Liver (tissue), 9 donors: ENCODE results near the gene SLTM. TPM values are rescaled to one million over a fixed set of nuclear protein-coding genes. Genes with fewer than 3 reads are reported as not detected.

ENCODE experiments used
- DNase-seq: peaks from one replicate; pipeline ENCODE4 v3.0.0-alpha.2; 2017; ENCODE audit warnings: low spot score
- H3K27ac ChIP-seq, 2 donors: one replicate each; pipeline ENCODE4 v1.7.0; 2013; ENCODE audit warnings: inconsistent platforms in 2 of 2, low read length in 2 of 2, control low read depth in 1 of 2, low read depth in 1 of 2, mild to moderate bottlenecking in 1 of 2
- H3K27me3 ChIP-seq, 4 donors: one replicate each; pipeline versions ENCODE4 v1.6.1 to v1.7.0; 2013; ENCODE audit warnings: low read length in 3 of 4, inconsistent platforms in 1 of 4, mild to moderate bottlenecking in 1 of 4, moderate library complexity in 1 of 4; ENCODE audit not compliant: control insufficient read depth in 4 of 4, insufficient read depth in 4 of 4
- H3K36me3 ChIP-seq, 4 donors: one replicate each; pipeline versions ENCODE4 v1.6.1 to v1.7.0; 2013; ENCODE audit warnings: low read length in 3 of 4, mild to moderate bottlenecking in 3 of 4, low read depth in 1 of 4, moderate library complexity in 1 of 4; ENCODE audit not compliant: control insufficient read depth in 4 of 4, insufficient read depth in 3 of 4
- H3K4me1 ChIP-seq, 4 donors: one replicate each; pipeline versions ENCODE4 v1.6.1 to v1.7.0; 2013; ENCODE audit warnings: low read length in 3 of 4, mild to moderate bottlenecking in 3 of 4, moderate library complexity in 1 of 4; ENCODE audit not compliant: control insufficient read depth in 4 of 4, insufficient read depth in 4 of 4
- H3K4me3 ChIP-seq, 3 donors: one replicate each; pipeline versions ENCODE4 v1.6.1 to v1.7.0; 2013; ENCODE audit warnings: low read length in 3 of 3, control low read depth in 1 of 3, low read depth in 1 of 3, mild to moderate bottlenecking in 1 of 3
- H3K9ac ChIP-seq, 2 donors: one replicate each; pipeline ENCODE4 v1.7.0; 2013; ENCODE audit warnings: low read length in 2 of 2, mild to moderate bottlenecking in 2 of 2, moderate library complexity in 2 of 2, control low read depth in 1 of 2, low read depth in 1 of 2
- H3K9me3 ChIP-seq, 4 donors: one replicate each; pipeline versions ENCODE4 v1.6.1 to v1.7.0; 2013; ENCODE audit warnings: low read length in 3 of 4; ENCODE audit not compliant: control insufficient read depth in 4 of 4
- ATF3 ChIP-seq: IDR thresholded peaks from 2 replicates; pipeline ENCODE4 v1.6.1; 2016; ENCODE audit warnings: antibody characterized with exemption
- CTCF ChIP-seq: fragments of 150-350 bp; IDR thresholded peaks from 2 replicates; pipeline ENCODE4 v1.5.1; 2017; ENCODE audit warnings: improper control_type of control experiment, low read depth, low read length; ENCODE audit not compliant: missing input control
- EGR1 ChIP-seq, 2 donors: IDR thresholded peaks; 2 replicates each; pipeline ENCODE4 v1.6.1; 2016 to 2018; ENCODE audit warnings: antibody characterized with exemption in 2 of 2, low read depth in 2 of 2
- FOXA1 ChIP-seq: IDR thresholded peaks from 2 replicates; pipeline ENCODE4 v1.6.1; 2016; ENCODE audit warnings: antibody characterized with exemption
- FOXA2 ChIP-seq: IDR thresholded peaks from 2 replicates; pipeline ENCODE4 v1.6.1; 2016; ENCODE audit warnings: antibody characterized with exemption
- GABPA ChIP-seq, 2 donors: IDR thresholded peaks in 1 of 2; conservative IDR thresholded peaks in 1 of 2; 2 replicates each; pipeline ENCODE4 v1.6.1; 2016; ENCODE audit warnings: antibody characterized with exemption in 2 of 2, mild to moderate bottlenecking in 1 of 2, moderate library complexity in 1 of 2
- HNF4A ChIP-seq, 2 donors: conservative IDR thresholded peaks; 2 replicates each; pipeline ENCODE4 v1.6.1; 2016; ENCODE audit warnings: antibody characterized with exemption in 2 of 2, mild to moderate bottlenecking in 2 of 2
- HNF4G ChIP-seq: IDR thresholded peaks from 2 replicates; pipeline ENCODE4 v1.6.1; 2016; ENCODE audit warnings: antibody characterized with exemption
- JUND ChIP-seq, 2 donors: IDR thresholded peaks; 2 replicates each; pipeline ENCODE4 v1.6.1; 2016; ENCODE audit warnings: antibody characterized with exemption in 2 of 2
- MAX ChIP-seq: IDR thresholded peaks from 2 replicates; pipeline ENCODE4 v1.6.1; 2016; ENCODE audit warnings: antibody characterized with exemption
- NR2F2 ChIP-seq: IDR thresholded peaks from 2 replicates; pipeline ENCODE4 v1.6.1; 2016; ENCODE audit warnings: antibody characterized with exemption
- RAD21 ChIP-seq, 2 donors: IDR thresholded peaks; 2 replicates each; pipeline ENCODE4 v1.6.1; 2016; ENCODE audit warnings: antibody characterized with exemption in 2 of 2, mild to moderate bottlenecking in 2 of 2
- REST ChIP-seq: IDR thresholded peaks from 2 replicates; pipeline ENCODE4 v1.6.1; 2016; ENCODE audit warnings: antibody characterized with exemption, mild to moderate bottlenecking
- RXRA ChIP-seq, 2 donors: IDR thresholded peaks; 2 replicates each; pipeline ENCODE4 v1.6.1; 2017 to 2018; ENCODE audit warnings: antibody characterized with exemption in 2 of 2, mild to moderate bottlenecking in 1 of 2
- SP1 ChIP-seq: IDR thresholded peaks from 2 replicates; pipeline ENCODE4 v1.6.1; 2018; ENCODE audit warnings: antibody characterized with exemption, mild to moderate bottlenecking
- TAF1 ChIP-seq: conservative IDR thresholded peaks from 2 replicates; pipeline ENCODE4 v1.6.1; 2016; ENCODE audit warnings: antibody characterized with exemption, mild to moderate bottlenecking
- YY1 ChIP-seq: IDR thresholded peaks from 2 replicates; pipeline ENCODE4 v1.6.1; 2016; ENCODE audit warnings: antibody characterized with exemption, mild to moderate bottlenecking
- ZBTB33 ChIP-seq: IDR thresholded peaks from 2 replicates; pipeline ENCODE4 v1.6.1; 2016; ENCODE audit warnings: antibody characterized with exemption
- WGBS: extraction: QIAGEN DNeasy Blood & Tissue Kit; methylation state at CpG from one replicate; pipeline ENCODE4 v1.1.7; 2013; 5-methylcytosine and 5-hydroxymethylcytosine counted together
- polyA plus RNA-seq, 2 donors: library from polyadenylated mRNA; stranded (reverse) in 1 of 2; unstranded in 1 of 2; fragments of 200-250 nt in 1 of 2; fragments of >200 nt in 1 of 2; fragmentation: Nextera tagmentation in 1 of 2; extraction: Ambion mirVana in 1 of 2; gene quantifications; one replicate each; pipeline versions ENCODE4 v1.2.1 to v1.2.3, GENCODE V29; 2013 to 2015
- total RNA-seq, 2 donors: library from RNA; depleted of rRNA; stranded (reverse); fragments of >200 nt; gene quantifications; one replicate each; pipeline ENCODE4 v1.2.3, GENCODE V29; 2014
- donor health status: healthy.
- donor health status: healthy.
- donor health status: healthy.
- donor health status: healthy.
- donor health status: healthy.

The SLTM gene
- total and polyA plus RNA-seq, 4 donors: 20.4 to 78.1 (median 50.1) TPM

GRCh38 chr15:58842713-58843396, 90.6 kb downstream of the SLTM start:
- H3K4me1 ChIP-seq: no peaks in the 10 kb centered on the region
- peaks cover 0 to 5% (median 0%) of the 10 kb centered on the region in 4 donors for H3K36me3 ChIP-seq
- TF ChIP-seq RXRA (IDR thresholded peaks at IDR 0.05) (no peak), NR2F2 (no peak), CTCF (no peak), ZBTB33 (no peak), MAX (no peak), ATF3 (no peak), HNF4A (conservative IDR thresholded peaks at IDR 0.05) (no peak), EGR1 (IDR thresholded peaks at IDR 0.05; ENCODE audit: low read depth in 2 of 2) (no peak), HNF4G (no peak), GABPA (IDR thresholded peaks at IDR 0.05 in 1 of 2, conservative IDR thresholded peaks at IDR 0.05 in 1 of 2) (no peak), FOXA1 (no peak)
- no peak overlapping the region for H3K4me3 ChIP-seq
- no peak for DNase-seq
- no peaks in the 10 kb centered on the region for H3K9me3 ChIP-seq
- 97% methylated on average over 4 of the region's 4 CpGs for WGBS
- H3K27me3 ChIP-seq: no peaks in the 10 kb centered on the region
- H3K27ac ChIP-seq: no peak overlapping the region
- no peak overlapping the region for H3K9ac ChIP-seq

- no peaks in the 10 kb centered on the region for H3K9me3 ChIP-seq
- H3K27me3 ChIP-seq: no peaks in the 10 kb centered on the region
- H3K4me3 ChIP-seq: no peak overlapping the region
- H3K27ac ChIP-seq: no peak overlapping the region
- no peak for DNase-seq
- WGBS: 82% methylated on average over 8 of the region's 8 CpGs
- no peaks in the 10 kb centered on the region for H3K36me3 ChIP-seq
- H3K4me1 ChIP-seq: no peaks in the 10 kb centered on the region
- no peak overlapping the region for H3K9ac ChIP-seq
- TF ChIP-seq GABPA (IDR thresholded peaks at IDR 0.05 in 1 of 2, conservative IDR thresholded peaks at IDR 0.05 in 1 of 2) (no peak), ZBTB33 (no peak), HNF4A (conservative IDR thresholded peaks at IDR 0.05) (no peak), JUND (IDR thresholded peaks at IDR 0.05) (no peak), FOXA1 (no peak), REST (no peak), CTCF (no peak), SP1 (no peak), MAX (no peak), YY1 (no peak), TAF1 (no peak), FOXA2 (no peak), HNF4G (no peak), NR2F2 (no peak), RAD21 (IDR thresholded peaks at IDR 0.05) (no peak), EGR1 (IDR thresholded peaks at IDR 0.05; ENCODE audit: low read depth in 2 of 2) (no peak)
These were observed 93.4 kb downstream of the SLTM start for GRCh38 chr15:58840048-58840447.
